C4-2B (cell line): ENCODE measurements around the gene OR7A17.

Source experiments
- H3K27ac ChIP-seq: fragments of 450-650 bp; 2 replicates; pipeline ENCODE4 v1.5.1; 2017
- ZFX ChIP-seq: fragments of 450-650 bp; IDR thresholded peaks from 2 replicates; pipeline ENCODE4 v1.6.1; 2017
- TF ChIP-seq, protein P1 (sequence below): fragments of 450-650 bp; conservative IDR thresholded peaks from 2 replicates; pipeline ENCODE4 v1.5.1; 2017; ENCODE audit warnings: mild to moderate bottlenecking

Gene OR7A17

GRCh38 chr19:14837391-14837790, 48.5 kb downstream of the OR7A17 start:
- H3K27ac ChIP-seq: no peak overlapping the region
- TF ChIP-seq ZFX: no peak
- TF ChIP-seq, protein P1, sequence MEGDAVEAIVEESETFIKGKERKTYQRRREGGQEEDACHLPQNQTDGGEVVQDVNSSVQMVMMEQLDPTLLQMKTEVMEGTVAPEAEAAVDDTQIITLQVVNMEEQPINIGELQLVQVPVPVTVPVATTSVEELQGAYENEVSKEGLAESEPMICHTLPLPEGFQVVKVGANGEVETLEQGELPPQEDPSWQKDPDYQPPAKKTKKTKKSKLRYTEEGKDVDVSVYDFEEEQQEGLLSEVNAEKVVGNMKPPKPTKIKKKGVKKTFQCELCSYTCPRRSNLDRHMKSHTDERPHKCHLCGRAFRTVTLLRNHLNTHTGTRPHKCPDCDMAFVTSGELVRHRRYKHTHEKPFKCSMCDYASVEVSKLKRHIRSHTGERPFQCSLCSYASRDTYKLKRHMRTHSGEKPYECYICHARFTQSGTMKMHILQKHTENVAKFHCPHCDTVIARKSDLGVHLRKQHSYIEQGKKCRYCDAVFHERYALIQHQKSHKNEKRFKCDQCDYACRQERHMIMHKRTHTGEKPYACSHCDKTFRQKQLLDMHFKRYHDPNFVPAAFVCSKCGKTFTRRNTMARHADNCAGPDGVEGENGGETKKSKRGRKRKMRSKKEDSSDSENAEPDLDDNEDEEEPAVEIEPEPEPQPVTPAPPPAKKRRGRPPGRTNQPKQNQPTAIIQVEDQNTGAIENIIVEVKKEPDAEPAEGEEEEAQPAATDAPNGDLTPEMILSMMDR: no peak

GRCh38 chr19:14835011-14835410, 50.9 kb downstream of the OR7A17 start, which contains the start of the genes OR7A5 and OR7C1:
TSS of gene OR7A5 (minus strand) at chr19:14835185. CDS start at chr19:14828241, 6,944 bp downstream.
TSS of gene OR7C1 (minus strand) at chr19:14835185. CDS start at chr19:14800136, 35,049 bp downstream.
- H3K27ac ChIP-seq: no peak within 1 kb of the TSS
- no peak for TF ChIP-seq ZFX
- TF ChIP-seq, protein P1: no peak

- H3K27ac ChIP-seq: no peak overlapping the region
- TF ChIP-seq, protein P1: no peak
- no peak for TF ChIP-seq ZFX
Observed at GRCh38 chr19:14830702-14831101, 55.2 kb downstream of the OR7A17 start.
